NCI-H2227 (cell line): ENCODE measurements around the gene USP31.

Experiments used
- DNase-seq: peaks from one replicate; lab custom pipeline; 2025; ENCODE audit not compliant: unreplicated experiment; lab: John Stamatoyannopoulos, UW

The USP31 gene, protein sequence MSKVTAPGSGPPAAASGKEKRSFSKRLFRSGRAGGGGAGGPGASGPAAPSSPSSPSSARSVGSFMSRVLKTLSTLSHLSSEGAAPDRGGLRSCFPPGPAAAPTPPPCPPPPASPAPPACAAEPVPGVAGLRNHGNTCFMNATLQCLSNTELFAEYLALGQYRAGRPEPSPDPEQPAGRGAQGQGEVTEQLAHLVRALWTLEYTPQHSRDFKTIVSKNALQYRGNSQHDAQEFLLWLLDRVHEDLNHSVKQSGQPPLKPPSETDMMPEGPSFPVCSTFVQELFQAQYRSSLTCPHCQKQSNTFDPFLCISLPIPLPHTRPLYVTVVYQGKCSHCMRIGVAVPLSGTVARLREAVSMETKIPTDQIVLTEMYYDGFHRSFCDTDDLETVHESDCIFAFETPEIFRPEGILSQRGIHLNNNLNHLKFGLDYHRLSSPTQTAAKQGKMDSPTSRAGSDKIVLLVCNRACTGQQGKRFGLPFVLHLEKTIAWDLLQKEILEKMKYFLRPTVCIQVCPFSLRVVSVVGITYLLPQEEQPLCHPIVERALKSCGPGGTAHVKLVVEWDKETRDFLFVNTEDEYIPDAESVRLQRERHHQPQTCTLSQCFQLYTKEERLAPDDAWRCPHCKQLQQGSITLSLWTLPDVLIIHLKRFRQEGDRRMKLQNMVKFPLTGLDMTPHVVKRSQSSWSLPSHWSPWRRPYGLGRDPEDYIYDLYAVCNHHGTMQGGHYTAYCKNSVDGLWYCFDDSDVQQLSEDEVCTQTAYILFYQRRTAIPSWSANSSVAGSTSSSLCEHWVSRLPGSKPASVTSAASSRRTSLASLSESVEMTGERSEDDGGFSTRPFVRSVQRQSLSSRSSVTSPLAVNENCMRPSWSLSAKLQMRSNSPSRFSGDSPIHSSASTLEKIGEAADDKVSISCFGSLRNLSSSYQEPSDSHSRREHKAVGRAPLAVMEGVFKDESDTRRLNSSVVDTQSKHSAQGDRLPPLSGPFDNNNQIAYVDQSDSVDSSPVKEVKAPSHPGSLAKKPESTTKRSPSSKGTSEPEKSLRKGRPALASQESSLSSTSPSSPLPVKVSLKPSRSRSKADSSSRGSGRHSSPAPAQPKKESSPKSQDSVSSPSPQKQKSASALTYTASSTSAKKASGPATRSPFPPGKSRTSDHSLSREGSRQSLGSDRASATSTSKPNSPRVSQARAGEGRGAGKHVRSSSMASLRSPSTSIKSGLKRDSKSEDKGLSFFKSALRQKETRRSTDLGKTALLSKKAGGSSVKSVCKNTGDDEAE (N-terminal part only)

DNA sequence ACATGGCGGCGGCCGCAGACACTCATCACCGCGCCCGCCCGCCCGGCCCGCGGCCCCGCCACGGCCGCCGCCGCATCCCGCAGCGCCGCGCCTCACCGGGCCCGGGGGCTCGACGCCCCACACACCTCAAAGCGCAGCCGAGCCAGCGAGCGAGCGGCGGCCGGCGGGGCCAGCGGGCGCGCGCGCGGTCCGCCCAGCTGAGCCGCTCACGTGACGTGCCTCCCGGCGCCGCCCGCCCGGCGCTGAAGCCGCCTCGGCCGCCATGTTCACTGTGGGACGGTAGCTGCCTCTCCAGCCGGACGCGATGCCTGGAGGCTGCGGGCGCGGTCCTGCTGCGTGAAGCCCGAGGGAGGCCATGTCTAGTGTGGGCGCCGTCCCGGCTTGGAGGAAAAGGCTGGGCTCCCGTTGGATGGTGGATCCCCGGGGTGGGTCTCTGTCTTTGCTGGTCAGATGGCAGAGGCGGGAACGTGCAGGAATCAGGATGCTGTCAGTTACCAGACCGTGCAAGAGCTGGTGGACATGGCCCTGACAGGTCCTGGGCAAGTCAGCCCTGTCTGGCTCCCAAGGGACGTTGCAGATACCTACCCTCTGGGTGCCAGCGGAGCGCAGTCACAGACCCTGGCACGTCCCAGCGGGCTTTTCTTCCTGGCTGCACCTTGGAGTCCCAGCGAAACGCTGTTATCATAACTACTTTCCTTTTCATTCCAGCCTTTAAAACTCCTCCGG is at the start of gene USP31:
Gene USP31 (minus strand): TSS at position 186 of the 726 bp plus-strand sequence. CDS start 182 bp downstream, at position 4.
- peak; percentile 99 for DNase-seq

DNA sequence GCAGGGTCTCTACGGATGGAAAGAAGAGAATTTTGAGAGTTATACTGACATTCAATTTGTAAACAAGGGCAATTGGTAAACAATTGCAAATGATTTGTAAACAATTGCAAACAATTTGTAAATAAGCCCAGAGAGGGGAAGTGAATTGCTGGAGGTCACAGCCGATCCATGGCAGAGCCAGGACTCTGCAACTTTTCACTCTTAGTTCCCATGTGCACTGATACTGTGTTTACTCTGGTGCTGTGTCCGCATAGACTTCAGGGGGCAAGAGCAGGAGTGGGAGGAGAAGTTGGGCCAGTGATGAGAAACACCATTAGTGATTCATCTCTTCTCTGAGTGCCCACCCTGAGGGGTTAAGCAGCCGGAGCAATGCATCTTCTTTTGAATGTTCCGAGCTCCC is 47.3 kb upstream of the USP31 start:
- no peak for DNase-seq

DNA sequence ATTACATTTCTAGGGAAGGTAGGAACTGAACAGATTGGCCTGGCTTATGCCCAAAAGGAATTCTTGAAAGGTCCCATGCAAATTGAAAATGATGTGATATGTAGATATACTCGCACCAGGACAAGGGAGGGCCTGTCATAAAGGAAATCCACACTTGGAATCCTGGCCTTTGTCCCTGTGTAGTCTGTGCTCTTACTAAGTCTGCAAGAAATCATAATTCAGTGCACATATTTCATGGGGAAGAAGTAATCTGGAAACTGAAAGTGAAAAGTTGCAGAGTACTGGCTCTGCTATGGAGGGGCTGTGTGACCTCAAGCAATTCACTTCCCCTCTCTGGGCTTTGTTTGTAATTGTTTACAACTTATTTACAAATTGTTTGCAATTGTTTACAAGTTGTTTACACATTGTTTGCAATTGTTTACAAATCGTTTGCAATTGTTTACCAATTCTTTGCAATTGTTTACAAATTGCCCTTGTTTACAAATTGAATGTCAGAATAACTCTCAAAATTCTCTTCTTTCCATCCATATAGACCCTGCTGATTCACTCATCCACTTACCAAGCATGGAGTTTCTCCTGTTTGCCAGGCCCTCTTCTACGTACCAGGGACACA is 46.2 kb upstream of the USP31 start:
- DNase-seq, result no peak

DNA sequence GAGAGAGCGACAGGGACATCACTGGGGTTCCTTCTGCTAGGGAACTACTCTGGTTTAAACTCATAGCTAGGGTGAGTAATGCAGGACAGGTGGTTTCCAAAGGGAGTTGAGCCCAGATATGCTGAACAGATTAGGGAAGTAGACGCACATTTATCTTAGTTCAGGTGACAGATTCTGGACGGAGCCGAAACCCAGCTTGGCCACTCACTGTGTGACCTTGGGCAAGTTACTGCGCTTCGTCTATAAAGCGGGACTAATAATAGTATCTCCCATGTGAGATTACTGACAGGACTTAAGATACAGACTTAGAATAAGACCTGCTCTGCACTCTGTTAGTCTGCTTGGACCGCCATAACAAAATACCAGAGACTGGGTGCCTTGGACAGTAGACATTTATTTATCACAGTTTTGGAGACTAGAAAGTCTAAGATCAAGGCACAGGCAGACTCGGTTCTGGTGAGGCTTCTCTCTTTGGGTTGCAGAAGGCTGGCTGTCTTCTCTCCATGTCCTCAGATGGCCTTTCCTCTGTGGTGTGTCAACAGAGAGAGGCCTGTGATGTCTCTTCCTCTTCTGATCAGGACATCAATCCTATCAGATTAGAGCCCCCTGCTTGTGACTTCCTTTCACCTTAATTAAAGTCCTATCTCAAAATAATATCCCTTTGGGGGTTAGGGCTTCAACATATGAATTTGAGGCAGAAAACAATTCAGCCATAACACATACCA is 45.4 kb upstream of the USP31 start:
- DNase-seq, result no peak

DNA sequence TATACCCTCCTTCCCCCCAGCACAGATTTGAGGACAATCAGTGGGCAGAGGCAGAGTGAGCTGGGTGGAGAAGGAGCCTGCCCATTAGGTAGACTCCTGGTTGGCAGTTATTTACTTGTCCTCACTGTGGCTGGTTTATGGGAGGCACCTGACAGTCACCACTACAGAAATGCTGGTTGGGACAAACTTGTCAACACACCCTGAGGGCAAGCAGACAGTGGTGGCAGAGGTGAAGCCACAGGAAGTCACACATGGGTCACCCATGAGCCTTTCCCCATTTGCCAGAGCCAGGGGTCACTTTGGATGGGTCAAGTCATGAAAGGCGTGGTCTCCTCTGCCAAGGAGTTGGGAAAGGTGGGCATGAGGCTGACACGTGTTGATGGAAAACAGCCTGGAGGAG is 39.7 kb upstream of the USP31 start:
- DNase-seq, result no peak

DNA sequence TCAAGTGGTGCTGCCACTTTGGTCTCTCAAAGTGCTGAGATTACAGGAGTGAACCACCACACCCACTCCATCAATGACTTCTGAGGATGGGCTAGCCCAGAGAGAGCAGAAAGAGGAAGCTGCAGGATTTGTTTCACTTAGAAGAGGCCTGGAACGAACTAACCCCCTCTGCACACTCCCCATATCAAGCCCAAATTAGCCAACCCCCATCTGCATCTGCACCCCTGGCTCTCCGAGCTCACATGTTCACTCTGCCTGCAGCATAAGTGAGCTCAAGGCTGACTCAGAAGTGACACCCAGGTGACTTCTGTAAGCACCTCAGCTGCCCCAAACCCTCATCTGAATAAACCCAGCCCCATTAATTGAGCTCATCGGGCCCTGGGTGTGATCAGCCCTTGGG is 38.1 kb upstream of the USP31 start:
- no peak for DNase-seq

DNA sequence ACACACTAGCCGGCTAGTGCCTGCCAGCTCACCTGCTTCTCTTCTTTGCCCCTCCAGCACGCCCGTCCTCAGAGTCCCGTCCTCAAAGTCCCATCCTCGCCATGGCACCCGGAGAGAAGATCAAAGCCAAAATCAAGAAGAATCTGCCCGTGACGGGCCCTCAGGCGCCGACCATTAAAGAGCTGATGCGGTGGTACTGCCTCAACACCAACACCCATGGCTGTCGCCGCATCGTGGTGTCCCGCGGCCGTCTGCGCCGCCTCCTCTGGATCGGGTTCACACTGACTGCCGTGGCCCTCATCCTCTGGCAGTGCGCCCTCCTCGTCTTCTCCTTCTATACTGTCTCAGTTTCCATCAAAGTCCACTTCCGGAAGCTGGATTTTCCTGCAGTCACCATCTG is 36.9 kb upstream of the USP31 start:
- DNase-seq, result no peak

DNA sequence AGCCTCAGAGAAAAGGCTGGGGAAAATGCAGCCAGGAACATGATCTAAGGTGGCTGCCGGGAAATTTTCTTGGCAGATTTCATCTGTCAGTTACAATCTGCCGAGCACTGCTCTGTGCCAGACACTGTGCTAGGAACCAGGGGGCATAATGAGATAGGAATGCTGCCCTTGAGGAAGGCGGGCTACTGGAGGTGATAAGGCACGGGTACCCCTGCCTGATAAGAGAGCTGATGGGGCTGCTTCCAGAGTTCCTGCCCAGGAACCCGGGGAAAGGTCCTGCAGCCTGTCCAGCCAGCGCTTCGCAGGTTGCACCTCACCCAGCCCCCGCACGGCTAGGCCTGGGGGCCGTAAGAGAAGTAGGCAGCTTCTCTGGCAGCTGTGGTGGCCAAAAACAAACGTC is 36.4 kb upstream of the USP31 start:
- DNase-seq, result no peak

DNA sequence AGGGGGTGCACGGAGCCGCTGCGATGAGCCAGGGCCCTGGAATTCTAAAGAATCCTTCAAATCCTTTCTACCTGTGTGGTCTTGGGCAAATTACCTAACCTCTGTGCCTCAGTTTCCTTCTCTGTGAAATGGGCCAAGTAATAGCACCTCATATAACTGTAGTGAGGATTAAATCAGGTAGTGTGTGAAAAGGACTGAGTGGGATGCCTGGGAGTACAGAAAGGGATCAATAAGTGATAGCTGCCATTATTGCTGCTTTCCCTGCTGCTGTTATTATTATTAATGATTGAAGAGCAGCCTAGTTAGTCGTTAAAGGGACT is 34.3 kb upstream of the USP31 start:
- no peak for DNase-seq

DNA sequence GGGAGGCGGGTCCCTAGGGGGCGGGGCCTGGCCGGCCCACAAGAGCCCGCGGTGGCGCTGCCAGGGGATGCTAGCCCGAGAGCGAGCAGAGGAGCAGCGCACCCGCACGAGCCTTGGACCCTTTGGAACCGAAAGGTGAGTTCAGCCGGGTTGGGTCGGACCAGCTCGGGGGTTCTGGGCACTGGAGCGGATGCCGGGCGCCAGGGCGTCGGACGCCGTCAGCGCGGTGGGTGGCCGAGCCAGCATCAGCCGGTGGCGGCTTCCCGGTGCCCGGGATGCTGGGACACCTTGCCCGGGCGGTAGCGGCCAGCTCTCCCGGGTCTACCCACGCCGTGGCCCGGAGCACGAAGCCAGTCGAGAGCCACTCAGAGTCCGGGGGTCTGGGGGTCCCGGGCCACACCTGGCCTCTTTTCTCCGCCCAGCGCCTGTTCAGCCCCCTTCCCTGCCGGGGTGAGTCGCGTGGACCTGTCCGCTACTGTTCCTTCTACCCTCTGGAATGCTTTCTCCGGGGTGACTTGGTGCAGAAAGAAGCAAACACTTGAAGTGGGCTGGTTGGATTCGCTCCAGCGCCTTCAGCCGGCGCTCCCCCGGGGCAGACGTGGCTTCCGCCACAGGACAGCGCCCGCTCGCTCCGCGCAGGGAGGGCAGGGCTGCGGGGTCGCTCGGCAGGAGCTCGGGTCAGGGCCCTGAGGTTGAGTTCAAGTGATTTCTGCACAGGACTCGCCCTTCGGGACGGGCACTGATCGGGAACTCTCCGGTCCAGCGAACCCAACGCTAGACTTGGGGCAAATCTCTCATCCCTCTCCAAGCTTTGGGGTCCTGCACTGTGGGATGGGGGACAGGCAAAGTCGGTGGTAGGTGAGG is 33.7 kb upstream of the USP31 start, which contains the start of gene SCNN1G:
Gene SCNN1G (plus strand): TSS at position 67 of the 864 bp plus-strand sequence. CDS start 3,527 bp downstream, outside the sequence.
- peak; percentile 25 for DNase-seq

DNA sequence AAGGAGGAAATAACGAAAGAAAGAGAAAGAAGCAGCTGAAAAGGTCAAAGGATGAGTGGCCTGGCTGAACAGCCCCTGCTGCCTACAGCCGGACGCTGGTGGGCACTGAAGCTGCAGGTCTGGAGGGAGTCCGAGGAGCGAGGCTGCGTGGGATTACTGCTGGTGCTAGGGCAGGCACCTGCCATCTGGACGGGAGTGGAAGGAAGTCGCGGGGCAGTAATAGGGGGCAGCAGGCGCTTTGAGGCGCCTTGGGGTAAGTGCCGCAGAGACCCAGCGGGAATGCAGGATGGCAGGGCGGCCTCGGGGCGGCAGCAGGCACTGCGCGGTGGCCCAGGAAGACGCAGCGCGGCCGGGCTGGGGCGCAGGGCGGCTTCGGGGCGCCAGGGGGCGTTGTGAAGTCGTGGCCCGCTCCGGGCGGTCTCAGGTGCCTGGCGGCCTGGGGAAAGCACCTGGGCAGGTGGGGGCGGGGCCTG is 33.0 kb upstream of the USP31 start:
- DNase-seq, result peak; percentile 78

DNA sequence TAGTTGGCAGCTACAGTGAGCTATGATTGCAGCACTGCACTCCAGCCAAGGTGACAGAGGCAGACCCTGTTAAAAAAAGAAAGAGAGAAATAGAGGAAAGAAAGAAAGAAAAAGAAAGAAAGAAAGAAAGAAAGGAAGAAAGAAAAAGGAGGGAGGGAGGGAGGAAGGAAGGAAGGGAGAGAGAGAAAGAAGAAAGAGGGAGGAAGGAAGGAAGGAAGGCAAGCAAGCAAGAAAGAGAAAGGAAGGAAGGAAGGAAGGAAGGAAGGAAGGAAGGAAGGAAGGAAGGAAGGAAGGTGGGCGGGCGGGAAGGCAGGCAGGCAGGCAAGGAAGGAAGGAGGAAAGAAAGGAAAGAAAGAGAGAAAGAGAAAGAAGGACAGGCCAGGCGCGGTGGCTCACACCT is 32.3 kb upstream of the USP31 start:
- no peak for DNase-seq

DNA sequence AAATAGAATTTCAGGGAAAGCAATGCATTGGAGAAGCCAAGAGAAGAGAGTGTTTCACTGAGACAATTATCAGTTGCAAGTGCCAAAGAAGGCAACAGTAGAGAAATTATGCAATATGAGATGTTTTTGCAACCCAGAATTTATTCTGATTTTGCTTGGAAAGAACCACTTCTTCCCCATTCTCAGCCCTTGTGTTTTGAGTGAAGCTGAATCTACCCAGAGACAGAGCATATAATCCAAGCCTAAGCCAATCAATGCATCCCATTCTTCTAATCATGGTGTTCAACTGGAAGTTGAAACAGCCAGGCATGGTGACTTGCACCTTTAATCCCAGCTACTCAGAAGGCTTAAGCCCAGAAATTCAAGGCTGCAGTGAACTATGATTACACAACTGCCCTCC is 26.4 kb upstream of the USP31 start:
- DNase-seq, result no peak

DNA sequence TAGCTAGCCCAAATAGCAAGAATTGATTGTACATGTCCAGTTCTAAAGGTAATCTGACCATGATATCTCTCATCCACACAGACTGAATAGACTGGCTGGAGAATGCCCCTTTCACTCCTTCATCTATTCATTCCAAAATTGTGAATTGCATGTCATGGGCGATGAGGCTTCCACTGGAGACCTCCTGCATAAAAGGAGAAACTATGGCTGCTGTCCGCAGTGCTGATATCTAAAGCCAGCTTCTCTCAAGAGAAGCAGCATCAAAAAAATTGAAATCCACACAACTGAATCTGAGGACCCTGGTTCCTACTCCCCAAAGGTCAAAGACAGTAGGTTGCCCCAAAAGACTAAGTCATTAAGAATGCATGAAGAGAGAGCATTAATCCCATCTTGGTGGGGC is 25.4 kb upstream of the USP31 start:
- no peak for DNase-seq

DNA sequence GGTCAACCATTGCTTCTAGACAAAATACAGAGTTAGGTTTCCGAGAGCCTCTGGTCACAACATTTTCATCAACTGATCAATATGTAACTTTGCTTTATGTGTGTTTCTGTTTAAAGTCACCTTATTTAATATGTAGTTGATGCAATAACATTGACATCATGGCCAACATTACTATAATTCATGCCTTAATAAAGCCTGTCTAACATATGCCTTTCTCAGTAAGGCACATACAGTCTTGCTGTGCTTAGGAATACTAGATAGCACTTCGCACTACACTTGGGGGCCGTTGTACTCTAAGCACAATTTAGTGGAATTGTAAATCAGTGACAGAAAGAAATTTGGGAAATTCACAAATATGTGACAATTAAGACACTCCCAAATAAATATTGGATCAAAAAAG is 23.7 kb upstream of the USP31 start:
- no peak for DNase-seq

DNA sequence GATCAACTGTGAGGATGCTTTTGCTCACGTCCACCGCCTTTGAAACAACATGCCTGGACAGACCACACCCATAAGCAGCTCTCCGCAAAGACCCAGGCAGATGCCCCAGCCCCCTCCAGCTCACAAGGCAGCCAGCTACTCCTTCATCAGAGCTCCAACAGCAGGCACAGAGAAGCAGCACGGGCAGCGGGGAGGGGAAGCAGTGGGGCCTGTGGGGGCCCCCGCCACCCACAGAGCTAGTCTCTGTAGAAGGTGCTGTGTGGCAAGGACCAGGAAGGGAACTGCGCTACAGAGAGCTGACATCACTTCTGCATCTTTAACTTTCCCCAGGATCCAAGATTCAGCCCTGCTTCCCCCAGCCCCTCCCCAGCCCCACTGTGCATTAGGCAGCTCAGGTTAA is 23.3 kb upstream of the USP31 start:
- no peak for DNase-seq

DNA sequence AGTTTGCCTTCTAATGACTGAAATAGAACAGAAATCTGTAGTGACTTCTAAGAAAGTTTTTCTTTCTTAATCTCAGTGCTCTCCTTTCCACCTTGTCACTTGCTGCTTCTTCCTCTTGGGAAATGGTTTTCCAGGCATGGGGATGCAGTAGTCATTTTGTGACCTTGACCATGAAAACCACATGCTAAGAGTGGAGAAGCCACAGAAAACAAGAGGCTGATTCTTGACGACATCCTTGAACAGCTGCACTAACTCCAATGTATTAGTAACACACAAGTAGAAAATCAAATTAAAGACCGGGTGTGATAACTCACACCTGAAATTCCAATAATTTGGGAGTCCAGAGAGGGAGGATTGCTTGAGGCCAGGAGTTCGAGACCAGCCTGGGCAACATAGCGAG is 15.5 kb upstream of the USP31 start:
- no peak for DNase-seq

DNA sequence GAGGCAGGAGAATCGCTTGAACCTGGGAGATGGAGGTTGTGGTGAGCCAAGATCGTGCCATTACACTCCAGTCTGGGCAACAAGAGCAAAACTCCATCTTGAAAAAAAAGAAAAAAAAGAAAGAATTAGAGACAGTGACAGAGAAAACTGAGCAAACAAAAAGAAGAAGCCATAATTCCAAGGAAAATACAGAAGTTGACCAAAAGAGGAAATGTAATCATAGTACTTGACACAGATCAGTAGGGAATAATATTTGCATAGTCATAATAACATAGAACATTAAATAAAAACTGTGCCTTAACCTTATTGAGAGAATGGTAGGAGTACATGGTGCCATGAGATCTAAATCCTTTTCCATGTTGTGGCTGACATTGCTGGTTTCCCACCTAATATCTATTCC is 14.7 kb upstream of the USP31 start:
- no peak for DNase-seq

DNA sequence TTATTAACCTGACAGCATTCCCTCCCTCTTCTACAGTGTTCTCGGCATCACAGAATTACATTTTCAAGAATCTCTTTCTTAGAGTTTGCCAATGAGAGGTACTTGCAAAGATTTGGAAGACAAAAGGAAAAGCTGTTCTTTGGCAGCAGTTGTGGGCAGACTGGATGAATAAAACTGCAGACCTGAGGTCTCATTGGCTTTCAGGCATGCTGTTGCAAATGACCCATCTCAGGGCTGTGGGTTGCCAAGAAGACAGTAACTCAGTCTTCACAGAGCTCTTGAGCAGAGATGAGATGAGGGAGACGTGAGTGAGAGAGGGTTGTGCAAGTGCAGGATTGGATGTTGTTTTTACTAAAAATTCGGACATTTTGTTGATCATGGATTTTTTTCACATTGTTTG is 11.3 kb upstream of the USP31 start:
- DNase-seq, result peak; percentile 31
